ENCODE data around the gene CIAPIN1. TPM values are rescaled to one million over a fixed set of nuclear protein-coding genes. Genes with fewer than 3 reads are reported as not detected.

Gene CIAPIN1
- total and polyA plus RNA-seq, 2 of the 8 experiments (the other 6 are each of a cell fraction or from before 2014, with no cell fraction given) = 76.8 to 83.6 TPM

GRCh38 chr16:57447186-57447962, at the start of gene CIAPIN1, which contains the start of gene COQ9 (continued):
- TF ChIP-seq TAF1 (IDR thresholded peaks at IDR 0.05; ENCODE audit: low read depth, low read length) (peak; percentile 99), TEAD4 (IDR thresholded peaks at IDR 0.05; ENCODE audit: low read depth, low read length) (no peak), HDAC2 (IDR thresholded peaks at IDR 0.05; ENCODE audit: borderline replicate concordance in 1 of 2, low read depth in 2 of 2, low read length in 2 of 2) (peak in 1 of 2 experiments; percentile 84; a peak in 1 of 4 replicates), RFX5 (IDR thresholded peaks at IDR 0.05; ENCODE audit: borderline replicate concordance, low read depth, low read length) (no peak), EZH2 (IDR thresholded peaks at IDR 0.05; ENCODE audit: low read depth, low read length, severe bottlenecking) (no peak), PHF8 (conservative IDR thresholded peaks at IDR 0.05; ENCODE audit: low read depth, low read length) (peak; percentile 91; the same call in 1 of the 2 replicates), BACH1 (IDR thresholded peaks at IDR 0.05; ENCODE audit: low read length) (peak; percentile 76; the same call in 1 of the 2 replicates), POLR2AphosphoS5 (IDR thresholded peaks at IDR 0.05; ENCODE audit: low read depth, low read length) (peak; percentile 61; the same call in 1 of the 2 replicates), CREB1 (IDR thresholded peaks at IDR 0.05) (peak; percentile 94), POLR2A (IDR thresholded peaks at IDR 0.05; ENCODE audit: control extremely low read depth in 1 of 2, low read depth in 2 of 2, low read length in 2 of 2) (peak; percentile 76 to 95), ZNF274 (IDR thresholded peaks at IDR 0.05; ENCODE audit: borderline replicate concordance, extremely low read depth, low read length) (no peak), RXRA (IDR thresholded peaks at IDR 0.05; ENCODE audit: insufficient read depth, low read depth, low read length) (no peak), MAFK (IDR thresholded peaks at IDR 0.05; ENCODE audit: low read depth, low read length) (no peak), JUND (IDR thresholded peaks at IDR 0.05; ENCODE audit: low read length) (no peak), CTBP2 (IDR thresholded peaks at IDR 0.05; ENCODE audit: borderline replicate concordance, insufficient read depth, insufficient read length, low read length) (no peak), SUZ12 (IDR thresholded peaks at IDR 0.05; ENCODE audit: low read length) (no peak), SP4 (IDR thresholded peaks at IDR 0.05; ENCODE audit: low read length) (no peak), HDAC6 (IDR thresholded peaks at IDR 0.05; ENCODE audit: low read depth, low read length) (no peak), ASH2L (IDR thresholded peaks at IDR 0.05; ENCODE audit: low read length) (no peak), BCL11A (IDR thresholded peaks at IDR 0.05; ENCODE audit: low read depth in 2 of 2, low read length in 2 of 2) (no peak)
- TF ChIP-seq, protein P1, sequence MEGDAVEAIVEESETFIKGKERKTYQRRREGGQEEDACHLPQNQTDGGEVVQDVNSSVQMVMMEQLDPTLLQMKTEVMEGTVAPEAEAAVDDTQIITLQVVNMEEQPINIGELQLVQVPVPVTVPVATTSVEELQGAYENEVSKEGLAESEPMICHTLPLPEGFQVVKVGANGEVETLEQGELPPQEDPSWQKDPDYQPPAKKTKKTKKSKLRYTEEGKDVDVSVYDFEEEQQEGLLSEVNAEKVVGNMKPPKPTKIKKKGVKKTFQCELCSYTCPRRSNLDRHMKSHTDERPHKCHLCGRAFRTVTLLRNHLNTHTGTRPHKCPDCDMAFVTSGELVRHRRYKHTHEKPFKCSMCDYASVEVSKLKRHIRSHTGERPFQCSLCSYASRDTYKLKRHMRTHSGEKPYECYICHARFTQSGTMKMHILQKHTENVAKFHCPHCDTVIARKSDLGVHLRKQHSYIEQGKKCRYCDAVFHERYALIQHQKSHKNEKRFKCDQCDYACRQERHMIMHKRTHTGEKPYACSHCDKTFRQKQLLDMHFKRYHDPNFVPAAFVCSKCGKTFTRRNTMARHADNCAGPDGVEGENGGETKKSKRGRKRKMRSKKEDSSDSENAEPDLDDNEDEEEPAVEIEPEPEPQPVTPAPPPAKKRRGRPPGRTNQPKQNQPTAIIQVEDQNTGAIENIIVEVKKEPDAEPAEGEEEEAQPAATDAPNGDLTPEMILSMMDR (IDR thresholded peaks at IDR 0.05; ENCODE audit: control extremely low read depth in 1 of 3, insufficient read depth in 1 of 3, low read depth in 1 of 3, low read length in 3 of 3) = no peak
- TF ChIP-seq, protein P2, sequence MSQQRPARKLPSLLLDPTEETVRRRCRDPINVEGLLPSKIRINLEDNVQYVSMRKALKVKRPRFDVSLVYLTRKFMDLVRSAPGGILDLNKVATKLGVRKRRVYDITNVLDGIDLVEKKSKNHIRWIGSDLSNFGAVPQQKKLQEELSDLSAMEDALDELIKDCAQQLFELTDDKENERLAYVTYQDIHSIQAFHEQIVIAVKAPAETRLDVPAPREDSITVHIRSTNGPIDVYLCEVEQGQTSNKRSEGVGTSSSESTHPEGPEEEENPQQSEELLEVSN (IDR thresholded peaks at IDR 0.05) = no peak; the same call in 1 of the 2 replicates

Data from H1 (cell line).